Fibroblast of skin of scalp (primary cell): ENCODE results near the gene HMGA1.
"Not testable (repeated sequence)": the region's sequence is repeated elsewhere in the genome, so short reads cannot be mapped to it uniquely, and the experiment has no call there.

Source experiments
- DNase-seq: peaks from one replicate; pipeline ENCODE4 v3.0.0-alpha.2; 2013

The HMGA1 gene

GRCh38 chr6:34240329-34241248, 3.9 kb downstream of the HMGA1 start:
- DNase-seq, result no peak

- no peak for DNase-seq
Observed at GRCh38 chr6:34241351-34242215, 4.9 kb downstream of the HMGA1 start.

GRCh38 chr6:34242252-34243130, 5.8 kb downstream of the HMGA1 start:
- DNase-seq, result no peak

- DNase-seq, result peak; percentile 19
Observed at GRCh38 chr6:34243131-34243771, 6.6 kb downstream of the HMGA1 start.

- DNase-seq, result peak; percentile 90
Observed at GRCh38 chr6:34243901-34244884, 7.5 kb downstream of the HMGA1 start.

GRCh38 chr6:34245032-34245760, 8.5 kb downstream of the HMGA1 start:
- not testable (repeated sequence) for DNase-seq

- DNase-seq, result not testable (repeated sequence)
Observed at GRCh38 chr6:34245761-34246140, 9.1 kb downstream of the HMGA1 start.

- DNase-seq, result no peak
Observed at GRCh38 chr6:34246249-34246562, 9.5 kb downstream of the HMGA1 start.

GRCh38 chr6:34246563-34247391, 10.1 kb downstream of the HMGA1 start:
- DNase-seq, result peak; percentile 28

- DNase-seq, result no peak
Observed at GRCh38 chr6:34247481-34248197, 11.0 kb downstream of the HMGA1 start.

GRCh38 chr6:34248198-34248726, 11.6 kb downstream of the HMGA1 start:
- DNase-seq, result peak; percentile 23

GRCh38 chr6:34248727-34249468, 12.2 kb downstream of the HMGA1 start, which contains the start of gene SMIM29:
TSS of gene SMIM29 (minus strand) at chr6:34249006. CDS start at chr6:34247791, 1,215 bp downstream.
- DNase-seq, result peak; percentile 94

- no peak for DNase-seq
Observed at GRCh38 chr6:34249469-34250261, 13.0 kb downstream of the HMGA1 start.

- DNase-seq, result not testable (repeated sequence)
Observed at GRCh38 chr6:34252395-34252794, 15.7 kb downstream of the HMGA1 start.

- no peak for DNase-seq
Observed at GRCh38 chr6:34259529-34260069, 22.9 kb downstream of the HMGA1 start.
